Ovary (tissue), 9 donors: Measurements from ENCODE around the gene DNMT3A. TPM values are rescaled to one million over a fixed set of nuclear protein-coding genes. Genes with fewer than 3 reads are reported as not detected.

Source experiments
- DNase-seq, 5 donors: peaks; one replicate each; pipeline ENCODE4 v3.0.0-alpha.2; 2019 to 2020
- H3K27ac ChIP-seq, 2 donors: fragments of 200-600 bp; one replicate each; pipeline versions ENCODE4 v1.5.1 to v1.8.0; 2019 to 2022
- H3K27me3 ChIP-seq: fragments of 200-600 bp; one replicate; pipeline ENCODE4 v1.8.0; 2022
- H3K36me3 ChIP-seq: fragments of 200-600 bp; sonication (generic); one replicate; pipeline ENCODE4 v1.5.1; 2019
- H3K4me1 ChIP-seq: one replicate; pipeline ENCODE4 v1.8.1; 2013; ENCODE audit warnings: mild to moderate bottlenecking, moderate library complexity; ENCODE audit not compliant: insufficient read depth
- H3K4me3 ChIP-seq: fragments of 200-600 bp; sonication (generic); one replicate; pipeline ENCODE4 v1.5.1; 2017
- H3K9me3 ChIP-seq, 2 donors: fragments of 200-600 bp in 1 of 2; sonication (generic) in 1 of 2; one replicate each; pipeline versions ENCODE4 v1.5.1 to v1.8.1; 2013 to 2019; ENCODE audit warnings: mild to moderate bottlenecking in 1 of 2, moderate library complexity in 1 of 2
- CTCF ChIP-seq, 3 donors: fragments of 450-650 bp in 2 of 3; fragments of 200-600 bp in 1 of 3; IDR thresholded peaks; one replicate each; pipeline versions ENCODE4 v1.5.1 to v1.8.0; 2016 to 2022; ENCODE audit warnings: antibody characterized with exemption in 3 of 3, mild to moderate bottlenecking in 1 of 3
- EP300 ChIP-seq: sonication (generic); formaldehyde crosslinking; IDR thresholded peaks from one replicate; pipeline ENCODE4 v1.6.1; 2017; ENCODE audit warnings: antibody characterized with exemption
- POLR2A ChIP-seq: fragments of 450-650 bp; IDR thresholded peaks from one replicate; pipeline ENCODE4 v1.6.1; 2017; ENCODE audit warnings: antibody characterized with exemption, mild to moderate bottlenecking, moderate library complexity
- WGBS, 3 donors: extraction: QIAGEN DNeasy Blood & Tissue Kit in 1 of 3; methylation state at CpG; one replicate each; pipeline versions ENCODE4 v1.1.5 to v1.1.7; 2013 to 2017; 5-methylcytosine and 5-hydroxymethylcytosine counted together
- intact Hi-C, 4 donors: fragments of 100-400 bp; cut with DNase I; formaldehyde crosslinking; loops; one replicate each; pipeline versions ENCODE4 v1.11.0 to v1.15.1; 2022 to 2023
- polyA plus RNA-seq, 2 donors: library from polyadenylated mRNA; stranded (reverse); fragments of 200-250 nt in 1 of 2; fragments of 350-450 nt in 1 of 2; fragmentation: Illumina TruSeq in 1 of 2; extraction: RNeasy Lipid Tissue Mini Kit (QIAGEN cat#74804) in 1 of 2; gene quantifications; one replicate each; pipeline ENCODE4 v1.2.3, GENCODE V29; 2013 to 2014
- total RNA-seq, 7 donors: library from RNA; depleted of rRNA in 2 of 7; stranded (reverse); fragments of >200 nt in 2 of 7; fragmentation: NEBNext Ultra II Directional in 3 of 7; extraction: Animal tissue kit (Norgen Biotek cat#: 25700) in 3 of 7; gene quantifications; one replicate each; pipeline versions ENCODE4 v1.1.0 to v1.2.4, GENCODE V29; 2016 to 2023
- donor health status: DM: no; HTN: no; CAD: no; lungs with moderate emphysema.
- donor health status: DM: no; HTN: no; CAD: no.
- donor health status: Bipolar disorder and iron deficiency.
- donor health status: DM: yes; HTN: yes; CAD: no.
- donor health status: DM: no; HTN: no; CAD: no.
- donor health status: DM: yes; HTN: yes; CAD: no.

Gene DNMT3A
- total and polyA plus RNA-seq, 9 donors: 11.3 to 72.7 (median 46.7) TPM

GRCh38 chr2:25309402-25309801, 32.3 kb downstream of the DNMT3A start:
- H3K4me1 ChIP-seq: peaks cover 19% of the 10 kb centered on the region
- TF ChIP-seq POLR2A: no peak
- no peak for TF ChIP-seq CTCF (IDR thresholded peaks at IDR 0.05)
- no peak for TF ChIP-seq EP300
- no peak overlapping the region for H3K4me3 ChIP-seq
- H3K27ac ChIP-seq: no peak overlapping the region
- H3K36me3 ChIP-seq: no peaks in the 10 kb centered on the region
- H3K9me3 ChIP-seq: no peaks in the 10 kb centered on the region
- WGBS, 3 donors: 75 to 76% (median 76%) methylated on average over 10 of the region's 10 CpGs
- intact Hi-C loops: no loop called here
- H3K27me3 ChIP-seq: no peaks in the 10 kb centered on the region
- DNase-seq: no peak

- H3K27me3 ChIP-seq: no peaks in the 10 kb centered on the region
- no peaks in the 10 kb centered on the region for H3K36me3 ChIP-seq
- intact Hi-C loops: no loop called here
These were observed 33.1 kb downstream of the DNMT3A start for GRCh38 chr2:25308599-25308998.

GRCh38 chr2:25307949-25308557, 33.7 kb downstream of the DNMT3A start:
- intact Hi-C loops: no loop called here
- H3K27ac ChIP-seq: no peak overlapping the region
- H3K36me3 ChIP-seq: no peaks in the 10 kb centered on the region
- H3K4me3 ChIP-seq: no peak overlapping the region
- no peaks in the 10 kb centered on the region for H3K9me3 ChIP-seq
- no peak for TF ChIP-seq CTCF (IDR thresholded peaks at IDR 0.05)
- no peak for DNase-seq
- no peaks in the 10 kb centered on the region for H3K27me3 ChIP-seq
- peaks cover 28% of the 10 kb centered on the region for H3K4me1 ChIP-seq
- 79 to 85% (median 83%) methylated on average over 7 of the region's 7 CpGs for WGBS, 3 donors

More at GRCh38 chr2:25308599-25308998, 33.1 kb downstream of the DNMT3A start:
- no peak for TF ChIP-seq POLR2A
- DNase-seq: no peak
- no peak overlapping the region for H3K4me3 ChIP-seq
- peaks cover 24% of the 10 kb centered on the region for H3K4me1 ChIP-seq
- no peak overlapping the region for H3K27ac ChIP-seq
- 80 to 89% (median 85%) methylated on average over 6 of the region's 6 CpGs for WGBS, 3 donors
- no peaks in the 10 kb centered on the region for H3K9me3 ChIP-seq

GRCh38 chr2:25306777-25307368, 34.9 kb downstream of the DNMT3A start:
- intact Hi-C loops: no loop called here
- Histone ChIP-seq H3K27me3 (no peaks in the 10 kb centered on the region), H3K27ac (no peak overlapping the region), H3K4me3 (no peak overlapping the region), H3K9me3 (no peaks in the 10 kb centered on the region), H3K36me3 (no peaks in the 10 kb centered on the region), H3K4me1 (peaks cover 21% of the 10 kb centered on the region)
- TF ChIP-seq CTCF (IDR thresholded peaks at IDR 0.05) (no peak), EP300 (no peak), POLR2A (no peak)
- no peak for DNase-seq
- WGBS, 3 donors: 76 to 82% (median 78%) methylated on average over 6 of the region's 6 CpGs

- Histone ChIP-seq H3K36me3 (no peaks in the 10 kb centered on the region), H3K4me1 (peaks cover 20% of the 10 kb centered on the region), H3K27ac (no peak overlapping the region), H3K27me3 (no peaks in the 10 kb centered on the region), H3K9me3 (no peaks in the 10 kb centered on the region), H3K4me3 (no peak overlapping the region)
- WGBS, 3 donors: 59 to 61% (median 60%) methylated on average over 10 of the region's 10 CpGs
- no peak for TF ChIP-seq POLR2A
- TF ChIP-seq EP300: no peak
- TF ChIP-seq CTCF (IDR thresholded peaks at IDR 0.05): no peak
- no peak for DNase-seq
- intact Hi-C loops: no loop called here
These were observed 36.0 kb downstream of the DNMT3A start for GRCh38 chr2:25305775-25306174.
